ENCODE results near the gene CKS1B.

The CKS1B gene

DNA sequence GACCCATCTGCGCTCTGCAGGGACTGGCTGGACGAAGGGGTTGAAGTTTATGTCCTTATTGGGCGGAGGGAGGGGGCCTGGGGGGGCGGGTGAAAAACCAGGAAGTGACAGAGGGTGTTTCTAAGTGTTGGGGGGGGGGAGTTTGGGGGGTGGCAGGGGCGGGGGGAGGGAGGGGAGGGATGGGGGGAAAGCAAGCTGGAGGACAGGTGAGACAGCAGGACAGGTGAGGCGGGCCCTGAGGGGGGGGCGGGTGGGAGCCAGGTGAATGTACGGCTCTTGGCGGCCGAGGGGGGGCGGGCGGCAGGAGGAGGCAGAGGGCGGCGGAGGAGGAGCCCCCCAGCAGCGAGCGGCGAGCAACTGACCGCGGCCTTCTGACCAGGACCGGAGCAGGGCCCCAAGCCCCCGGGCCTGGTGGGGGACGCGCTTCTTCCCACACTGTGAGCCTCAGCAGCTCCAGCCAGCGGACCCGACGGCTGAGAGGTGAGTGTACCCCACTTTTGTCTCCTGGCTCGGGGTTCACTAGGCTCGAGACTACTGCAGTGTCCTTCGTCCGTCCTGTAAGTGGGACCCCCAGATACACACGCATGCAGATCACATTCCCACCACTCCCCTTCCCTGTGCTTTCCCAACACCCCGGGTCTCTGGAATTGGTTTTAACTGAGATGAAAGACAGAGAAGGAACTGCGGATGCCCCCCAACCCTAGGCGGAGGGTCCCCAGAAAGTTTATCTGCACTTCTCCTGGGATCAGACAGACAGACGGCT lies 28.2 kb downstream of the CKS1B start, which contains the start of gene ZBTB7B:
TSS of gene ZBTB7B (plus strand) at position 339 of the 763 bp plus-strand sequence. CDS start 11,859 bp downstream, outside the sequence.
- DNase-seq (ENCODE audit: low read depth in 2 of 2), result no peak

DNA sequence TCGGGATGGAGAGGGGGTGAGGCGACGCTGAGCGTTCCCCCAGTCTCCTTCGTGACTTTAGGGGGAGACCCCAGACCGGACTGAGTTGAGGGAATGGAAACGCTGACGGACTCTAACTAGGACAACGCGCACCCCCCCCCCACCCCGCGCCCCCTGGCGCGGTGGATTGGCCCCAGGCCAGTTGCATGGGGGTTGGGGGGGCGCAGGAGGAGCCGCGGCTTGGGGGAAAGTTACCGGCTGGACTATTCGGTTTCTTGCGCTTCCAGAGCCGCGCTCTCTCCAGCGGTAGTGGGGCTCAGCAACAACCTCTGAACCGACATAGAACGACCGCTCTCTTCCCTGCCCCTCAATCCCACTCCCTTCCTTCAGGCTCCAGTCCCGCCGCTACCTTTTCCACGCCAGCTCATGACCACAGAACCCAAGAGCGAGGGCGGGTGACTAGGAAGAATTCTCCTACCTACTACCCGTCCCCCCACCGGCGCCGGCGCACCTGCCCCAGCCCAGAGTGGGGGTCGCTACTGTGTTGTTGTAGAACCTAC lies 28.8 kb downstream of the CKS1B start:
- no peak for DNase-seq (ENCODE audit: low read depth in 2 of 2)

DNA sequence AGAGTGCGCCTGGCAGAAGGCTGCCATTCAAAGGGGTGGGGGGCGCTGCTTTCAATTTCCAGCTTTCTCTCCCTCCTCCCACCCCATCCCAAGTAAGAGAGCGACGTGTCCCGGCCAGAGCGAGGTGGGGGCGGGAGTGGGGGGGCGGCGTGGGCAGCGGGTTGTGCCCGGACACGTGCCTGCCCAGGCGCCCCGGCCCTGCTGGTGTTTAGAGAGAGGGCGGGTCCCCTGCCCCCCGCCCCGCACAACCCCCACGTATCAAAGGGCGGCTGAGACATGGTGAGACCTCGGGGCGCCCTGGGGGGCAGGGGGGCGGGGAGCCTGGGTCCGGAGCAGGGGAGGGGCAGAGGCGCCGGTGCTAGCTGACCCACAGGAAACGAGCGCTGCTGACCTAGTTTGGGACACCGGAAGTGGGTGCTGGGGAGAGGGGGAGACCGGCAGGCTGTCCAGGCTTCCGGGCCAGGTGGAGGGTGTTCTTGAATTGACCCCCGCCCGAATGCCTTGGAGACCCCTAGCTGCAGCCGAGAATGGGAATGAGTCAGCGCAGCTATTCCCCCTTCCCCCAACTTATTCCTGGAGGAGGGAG lies 29.4 kb downstream of the CKS1B start:
- no peak for DNase-seq (ENCODE audit: low read depth in 2 of 2)

DNA sequence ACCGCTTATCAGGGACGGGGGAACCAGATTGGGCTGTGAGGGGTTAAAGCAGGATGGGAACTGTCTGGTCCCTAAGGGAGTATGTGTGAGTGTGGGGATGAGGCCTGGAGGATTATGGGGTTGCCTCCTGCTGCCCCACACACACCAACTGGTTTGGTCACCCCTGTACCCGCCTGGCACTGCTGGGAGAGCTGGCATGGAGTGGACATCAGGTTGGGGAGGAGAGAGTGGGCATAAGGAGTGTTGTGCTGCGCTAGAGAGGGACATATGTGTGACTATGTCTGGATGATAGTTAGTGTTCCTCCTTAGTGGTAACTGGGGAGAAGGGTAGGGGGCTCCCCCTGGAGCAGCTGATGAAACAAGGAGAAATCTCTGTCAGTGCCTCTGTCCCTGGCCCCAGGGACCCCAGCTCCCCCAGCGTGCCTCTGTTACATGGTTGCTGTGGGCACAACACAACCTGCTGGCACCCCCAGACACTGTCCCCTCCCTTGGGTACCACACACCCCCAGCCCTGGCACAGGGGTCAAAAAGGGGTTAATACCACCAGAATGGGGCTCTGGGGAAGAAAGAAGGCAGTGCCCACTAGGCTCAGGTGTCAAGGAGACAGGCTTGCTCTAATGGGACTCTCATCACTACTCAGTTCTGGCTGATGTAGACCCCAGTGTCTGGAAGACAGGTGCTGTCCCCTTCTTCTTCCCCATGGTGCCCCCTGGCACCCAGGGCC lies 30.0 kb downstream of the CKS1B start:
- DNase-seq (ENCODE audit: low read depth in 2 of 2), result no peak

DNA sequence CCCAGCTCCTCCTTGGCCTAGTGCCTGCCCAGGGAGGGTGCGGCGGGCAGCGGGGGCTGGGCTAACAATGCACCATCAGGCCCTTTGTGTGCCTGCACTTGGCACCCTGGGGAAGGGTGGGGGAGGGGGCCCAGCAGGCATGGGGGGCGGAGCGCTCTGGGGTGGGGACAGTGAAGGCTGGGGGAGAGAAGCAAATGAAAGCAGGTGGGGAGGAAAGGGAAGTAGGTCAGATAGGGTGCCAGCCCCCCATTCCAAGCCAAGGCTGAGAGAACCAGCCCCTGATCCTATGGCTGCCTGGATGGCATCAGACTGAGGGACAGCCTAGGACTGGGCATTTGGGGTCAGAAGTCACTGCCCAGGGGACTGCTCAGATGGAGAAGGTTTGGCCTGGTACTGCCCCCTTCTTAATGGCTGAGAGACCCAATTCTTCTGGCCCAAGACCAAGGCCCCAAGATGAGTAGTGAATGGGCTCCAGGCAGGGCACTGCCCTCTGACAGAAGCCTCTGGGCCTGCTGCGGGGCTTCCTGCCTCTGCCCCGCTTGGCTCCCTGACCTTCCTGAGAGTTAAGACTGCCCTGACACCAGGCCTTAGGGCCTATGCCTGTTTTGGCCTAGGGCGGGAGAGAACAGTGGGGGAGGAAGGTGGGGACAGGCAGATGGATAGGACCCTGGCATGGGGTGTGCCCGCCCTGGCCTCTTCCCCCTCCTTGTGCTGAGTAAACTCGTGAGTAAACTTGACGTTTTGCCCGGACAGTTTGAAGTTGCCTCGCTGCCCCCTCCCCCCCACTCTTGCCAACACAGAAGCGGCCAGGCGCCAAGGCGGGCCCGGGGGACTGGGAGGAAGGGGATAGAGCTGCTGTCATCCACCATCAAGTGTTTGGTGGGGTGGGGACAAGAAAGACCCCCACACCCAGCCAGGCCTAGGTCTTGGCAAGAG lies 30.9 kb downstream of the CKS1B start:
- DNase-seq (ENCODE audit: low read depth in 2 of 2), result no peak

DNA sequence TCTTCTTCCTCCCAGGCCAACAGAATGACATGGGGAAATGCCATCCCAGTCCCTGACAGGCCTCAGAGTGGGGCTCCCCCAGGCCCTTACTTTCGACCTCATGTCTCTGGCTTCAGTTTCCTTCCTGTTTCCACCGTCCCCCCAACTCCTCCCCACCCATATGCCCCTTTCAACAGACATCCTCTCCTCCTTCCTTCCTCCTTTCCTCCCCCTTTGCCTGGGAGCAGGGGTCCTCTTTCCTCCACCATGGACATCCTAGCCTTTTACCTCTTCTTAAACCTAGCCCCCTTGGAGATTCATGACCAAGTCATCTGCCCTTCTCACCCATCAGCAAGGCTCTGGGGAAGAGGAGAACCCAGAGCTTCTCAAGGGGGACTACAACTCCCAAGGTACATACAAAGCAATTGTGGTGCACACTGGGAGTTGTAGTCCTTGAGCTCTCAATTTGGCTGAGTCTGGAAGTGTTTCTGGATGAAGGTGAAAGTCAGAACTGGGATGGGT lies 32.2 kb downstream of the CKS1B start:
- no peak for DNase-seq (ENCODE audit: low read depth in 2 of 2)

DNA sequence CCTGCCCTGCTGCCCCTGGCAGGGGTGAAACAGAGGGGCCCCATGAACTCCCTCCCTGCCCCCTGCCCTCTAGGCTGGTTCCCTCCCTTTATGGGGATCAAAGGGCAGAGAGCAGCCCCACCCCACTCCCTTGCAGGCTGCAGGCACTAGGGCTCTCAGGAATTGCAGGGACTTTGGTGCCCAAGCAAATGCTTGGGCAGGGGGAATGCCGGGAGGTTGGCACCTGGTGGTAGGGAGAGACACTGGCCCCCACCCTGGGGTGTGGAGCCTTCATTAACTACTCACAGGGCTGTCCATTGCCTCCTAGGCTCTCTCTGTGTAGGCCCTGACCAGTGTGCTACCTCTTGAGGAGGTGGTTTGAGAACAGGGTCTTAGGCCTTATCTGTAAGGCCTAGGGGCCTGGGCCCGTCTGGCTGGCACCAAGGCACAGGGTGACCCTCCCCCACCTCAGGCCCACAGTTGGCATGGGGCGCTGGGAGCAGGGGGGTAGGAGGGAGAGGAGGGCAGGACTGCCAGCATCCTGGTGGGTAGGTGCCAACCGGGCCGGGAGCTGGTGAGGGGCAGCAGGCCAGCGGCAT lies 32.9 kb downstream of the CKS1B start:
- no peak for DNase-seq (ENCODE audit: low read depth in 2 of 2)

DNA sequence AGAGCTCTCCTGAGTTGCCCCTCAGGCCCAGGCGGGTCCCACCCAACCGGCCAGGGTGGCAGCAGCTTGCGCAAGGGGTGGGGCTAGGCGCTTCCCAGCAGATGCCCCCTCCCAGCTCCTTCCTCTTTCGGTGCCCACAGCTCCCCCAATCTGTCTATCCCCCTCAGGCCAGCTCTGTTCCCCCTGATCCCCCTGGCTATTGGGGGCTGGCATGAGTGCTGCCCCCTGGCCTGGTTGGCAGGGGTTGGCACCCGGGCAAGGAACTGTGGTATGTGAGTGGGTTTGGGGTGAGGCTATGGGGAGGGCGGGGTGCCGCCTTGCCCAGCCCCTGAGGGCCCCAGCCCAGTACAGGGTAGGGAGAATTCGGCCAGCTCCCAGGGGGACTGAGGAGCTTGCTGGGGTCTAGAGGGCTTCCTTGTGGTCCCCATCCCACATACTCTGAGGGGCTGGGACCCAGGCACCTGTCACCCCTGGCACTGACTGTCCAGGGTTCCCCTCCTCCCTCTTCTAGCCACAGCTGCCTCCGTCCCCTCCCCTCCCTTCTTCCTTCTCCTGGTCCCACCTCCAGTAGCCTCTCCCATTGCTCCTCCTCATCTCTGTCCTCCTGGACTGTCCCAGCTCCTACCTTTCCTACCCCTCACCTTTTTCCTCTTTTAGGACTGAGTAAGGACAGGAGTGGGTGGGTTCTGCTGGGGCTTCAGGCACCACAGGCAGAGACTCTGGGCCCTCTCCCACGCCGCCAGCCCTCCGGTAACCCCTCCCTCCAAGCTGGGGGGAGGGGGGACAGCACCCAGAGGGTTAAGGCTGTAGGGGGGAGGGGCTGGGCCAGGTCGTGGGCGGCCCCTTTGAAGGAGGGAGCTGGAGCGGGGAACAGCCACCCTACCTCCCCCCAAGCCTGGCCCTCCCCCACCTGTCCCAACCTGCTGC lies 33.8 kb downstream of the CKS1B start:
- peak; percentile 58 to 89 for DNase-seq (ENCODE audit: low read depth in 2 of 2)

DNA sequence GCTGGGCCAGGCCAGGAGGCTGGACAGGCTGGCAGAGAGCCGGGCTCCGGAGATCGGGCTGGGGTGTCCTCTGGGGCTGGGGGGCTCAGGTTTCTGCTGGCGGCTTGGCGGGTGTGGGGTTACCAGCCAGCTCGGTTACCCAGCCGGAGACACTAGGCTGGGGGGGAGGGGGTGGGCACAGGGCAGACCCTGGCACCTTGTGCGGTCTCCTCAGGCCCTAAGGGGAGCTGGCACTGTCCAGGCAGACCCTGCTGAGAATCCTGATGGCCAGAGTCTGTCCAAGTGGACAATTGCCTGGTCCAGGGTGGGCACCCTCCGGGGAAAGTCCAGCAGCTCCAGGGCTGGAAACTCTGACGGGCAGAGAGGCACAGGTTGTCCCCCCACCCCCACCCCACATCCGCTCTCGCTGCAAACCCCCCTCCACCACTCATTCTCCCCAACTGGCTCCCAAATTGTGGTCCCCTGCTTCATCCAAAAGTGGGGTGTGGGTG lies 34.8 kb downstream of the CKS1B start:
- no peak for DNase-seq (ENCODE audit: low read depth in 2 of 2)

DNA sequence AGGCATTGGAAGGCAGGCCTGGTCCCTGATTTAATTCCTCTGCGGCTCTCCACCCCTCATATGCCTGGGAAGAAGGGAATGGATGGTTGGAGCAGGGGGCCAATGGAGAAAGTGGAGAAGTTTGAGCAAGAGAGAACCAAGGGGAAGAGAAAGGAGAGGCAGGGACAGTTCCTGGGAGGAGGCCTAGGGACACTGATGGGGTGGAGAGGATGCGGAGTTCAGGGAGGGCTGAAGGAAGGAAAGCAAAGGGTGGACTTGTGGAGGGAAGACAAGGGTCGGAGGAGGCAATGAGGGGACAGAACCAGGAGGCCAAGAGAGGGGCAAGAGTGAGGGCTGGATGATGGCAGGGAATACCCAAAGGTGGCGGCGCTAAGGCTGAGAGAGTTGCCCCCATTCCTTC lies 35.3 kb downstream of the CKS1B start:
- DNase-seq (ENCODE audit: low read depth in 2 of 2), result no peak

DNA sequence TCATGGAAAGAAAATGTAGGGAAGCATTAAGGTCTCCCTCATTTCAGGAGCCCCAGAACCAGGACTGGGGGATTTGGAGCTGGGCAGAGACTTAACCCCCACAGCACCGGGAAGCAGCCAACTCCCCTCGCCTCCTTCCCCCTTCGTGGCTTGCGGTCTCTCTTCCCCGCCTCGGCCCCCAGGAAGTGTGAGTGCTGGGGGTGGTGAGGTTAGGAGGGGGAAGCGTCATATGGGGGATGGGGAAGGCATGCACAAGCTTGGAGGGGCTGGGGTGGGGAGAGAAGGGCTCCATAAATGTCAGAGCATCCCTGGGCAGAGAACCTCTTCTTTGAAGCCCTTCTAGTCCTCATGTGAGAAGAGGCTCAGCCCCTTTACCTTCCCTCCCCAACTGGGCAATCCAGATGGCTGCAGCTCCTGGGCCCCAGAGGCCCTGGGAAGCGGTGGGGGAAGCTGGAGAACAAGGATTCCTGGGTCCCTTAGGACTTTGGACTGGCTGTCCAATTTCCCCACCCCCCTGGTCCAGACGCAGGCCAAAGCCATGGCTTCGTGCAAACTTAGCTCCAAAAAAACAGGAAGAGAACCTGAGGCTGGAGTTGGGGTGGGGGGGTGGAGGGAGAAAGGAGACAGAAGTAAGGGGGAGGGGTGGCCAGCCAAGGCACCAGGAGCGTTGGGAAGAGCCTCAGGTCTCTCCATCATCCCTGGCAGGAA lies 35.9 kb downstream of the CKS1B start:
- DNase-seq (ENCODE audit: low read depth in 2 of 2), result no peak

DNA sequence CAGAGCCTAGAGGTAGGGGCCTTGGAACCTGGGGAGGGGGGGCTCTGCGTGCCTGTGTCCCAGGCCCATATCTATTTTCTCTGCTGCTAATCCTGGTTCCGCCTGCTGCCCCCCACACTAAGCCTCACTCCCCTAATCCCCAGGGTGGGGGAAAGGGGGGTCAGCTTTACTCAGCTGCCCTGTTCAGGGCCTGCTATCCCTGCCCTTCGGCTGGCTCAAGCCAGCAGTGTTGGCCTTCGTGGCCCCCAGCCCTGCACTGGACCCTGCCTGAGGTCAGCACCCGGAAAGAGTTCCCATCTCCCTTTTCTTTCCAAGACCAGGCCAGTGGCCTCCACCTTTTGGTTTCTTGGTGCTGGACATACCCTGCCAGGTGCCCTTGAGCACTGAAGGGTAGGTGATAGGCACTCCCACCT lies 36.5 kb downstream of the CKS1B start:
- no peak for DNase-seq (ENCODE audit: low read depth in 2 of 2)

DNA sequence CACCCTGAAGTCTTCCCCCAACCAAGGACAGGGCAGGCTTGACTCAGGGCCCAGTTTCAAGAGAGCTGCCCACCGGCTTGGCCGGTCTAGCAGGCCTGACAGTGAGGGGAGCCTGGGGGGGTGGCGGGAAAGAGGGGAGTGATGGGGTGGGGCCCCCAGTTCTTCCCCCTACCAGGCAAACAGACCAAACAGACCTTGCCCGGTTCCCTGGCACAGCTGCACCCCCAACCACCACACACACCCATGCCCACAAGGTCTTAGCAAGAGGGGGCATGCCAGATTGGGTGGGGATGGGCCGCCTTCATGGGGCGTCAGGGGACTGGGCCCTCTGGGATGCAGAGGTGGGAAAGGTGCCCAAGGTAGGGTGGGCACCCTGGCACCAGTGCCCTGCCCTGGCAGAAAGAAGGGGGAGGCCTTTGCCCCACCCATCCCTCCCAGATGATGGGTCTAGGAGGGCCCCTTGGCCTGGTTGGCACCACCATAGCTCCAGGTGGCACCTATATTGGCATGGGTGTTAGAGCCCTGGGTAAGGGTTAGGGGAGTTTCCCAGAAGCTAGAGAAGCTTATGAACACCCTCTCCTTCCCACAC lies 37.0 kb downstream of the CKS1B start:
- DNase-seq (ENCODE audit: low read depth in 2 of 2), result no peak

DNA sequence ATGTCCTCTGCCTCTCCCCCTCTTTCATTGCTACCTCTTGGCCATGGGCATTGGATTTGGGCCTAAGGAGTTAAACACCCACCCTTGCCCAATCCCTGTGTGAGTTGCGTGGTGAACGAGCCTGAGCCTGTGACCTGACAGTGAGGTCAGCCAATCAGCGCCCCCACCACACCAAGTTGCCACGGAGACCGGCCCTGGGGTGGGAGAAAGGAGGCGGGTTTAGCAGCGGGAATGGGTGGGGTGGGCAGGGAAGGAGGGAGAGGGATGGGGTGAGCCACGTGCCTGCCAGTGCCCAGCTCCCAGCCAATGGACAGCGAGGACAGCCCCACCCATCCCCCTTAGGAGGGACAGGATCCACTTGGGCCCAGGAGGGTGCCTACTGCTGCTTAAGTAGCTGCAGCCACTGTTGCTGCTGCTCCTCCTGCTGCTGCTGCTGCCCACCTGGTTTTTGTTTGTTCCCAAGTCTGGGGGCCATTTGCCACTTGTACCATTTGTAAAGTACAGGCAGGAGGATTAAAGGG lies 37.6 kb downstream of the CKS1B start:
- DNase-seq (ENCODE audit: low read depth in 2 of 2), result no peak

DNA sequence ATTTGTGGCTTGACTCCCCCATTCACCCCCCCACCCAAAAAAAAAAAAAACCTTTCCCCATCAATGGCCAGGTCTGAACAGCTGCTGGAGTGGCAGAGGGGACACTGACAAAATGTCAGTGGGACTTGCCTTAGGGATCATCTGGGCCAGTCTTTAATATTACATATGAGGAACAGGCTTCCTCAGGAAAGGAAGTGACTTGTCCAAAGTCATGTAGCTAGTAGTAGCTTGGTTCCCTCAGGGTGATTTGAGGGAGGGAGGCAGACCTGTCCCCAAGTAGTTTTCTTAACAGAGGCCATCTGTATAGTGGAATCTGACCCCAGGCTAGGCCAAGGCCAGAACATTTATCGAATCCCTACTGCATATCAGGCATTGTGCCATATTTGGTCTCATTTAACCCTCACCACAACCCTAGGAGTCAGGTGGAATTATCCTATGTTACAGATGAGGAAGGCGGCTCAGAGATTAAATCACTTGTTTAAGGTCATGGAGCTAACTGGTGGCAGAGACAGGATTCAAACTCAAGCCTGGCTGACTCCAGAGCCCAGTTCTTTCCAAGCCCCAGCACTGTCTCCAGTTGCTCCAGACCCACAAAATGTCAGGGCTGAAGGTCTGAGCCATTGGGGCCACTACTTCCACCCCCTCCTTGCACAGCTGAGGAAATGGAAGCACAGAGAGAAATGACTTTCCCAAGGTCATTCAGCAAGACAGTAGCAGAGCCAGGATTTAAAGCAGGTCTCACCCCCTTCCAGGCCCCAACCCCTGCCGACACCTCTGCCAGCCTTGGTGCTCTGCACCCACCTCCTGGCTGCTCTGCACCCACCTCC lies 38.5 kb downstream of the CKS1B start:
- DNase-seq (ENCODE audit: low read depth in 2 of 2), result no peak

DNA sequence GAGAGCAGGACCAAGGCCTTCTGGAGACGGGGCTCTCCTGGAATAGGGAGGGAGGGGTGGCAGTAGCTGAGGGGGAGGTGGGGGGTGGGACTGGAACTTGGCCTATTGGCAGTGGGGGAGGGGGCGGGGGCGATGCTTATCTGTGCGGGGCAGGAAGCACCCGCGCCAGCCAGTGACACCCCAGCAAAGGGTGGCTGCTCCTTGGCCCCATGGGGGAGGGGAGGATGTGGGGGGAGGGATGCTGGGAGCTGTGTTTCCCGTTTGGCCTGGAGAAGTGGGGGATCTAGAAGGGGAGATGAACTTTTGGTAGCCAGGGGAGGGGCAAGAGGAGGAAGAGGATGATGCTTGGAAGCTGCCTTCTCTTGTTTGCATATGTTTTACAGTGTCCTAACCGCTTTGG lies 39.2 kb downstream of the CKS1B start:
- DNase-seq (ENCODE audit: low read depth in 2 of 2), result no peak

DNA sequence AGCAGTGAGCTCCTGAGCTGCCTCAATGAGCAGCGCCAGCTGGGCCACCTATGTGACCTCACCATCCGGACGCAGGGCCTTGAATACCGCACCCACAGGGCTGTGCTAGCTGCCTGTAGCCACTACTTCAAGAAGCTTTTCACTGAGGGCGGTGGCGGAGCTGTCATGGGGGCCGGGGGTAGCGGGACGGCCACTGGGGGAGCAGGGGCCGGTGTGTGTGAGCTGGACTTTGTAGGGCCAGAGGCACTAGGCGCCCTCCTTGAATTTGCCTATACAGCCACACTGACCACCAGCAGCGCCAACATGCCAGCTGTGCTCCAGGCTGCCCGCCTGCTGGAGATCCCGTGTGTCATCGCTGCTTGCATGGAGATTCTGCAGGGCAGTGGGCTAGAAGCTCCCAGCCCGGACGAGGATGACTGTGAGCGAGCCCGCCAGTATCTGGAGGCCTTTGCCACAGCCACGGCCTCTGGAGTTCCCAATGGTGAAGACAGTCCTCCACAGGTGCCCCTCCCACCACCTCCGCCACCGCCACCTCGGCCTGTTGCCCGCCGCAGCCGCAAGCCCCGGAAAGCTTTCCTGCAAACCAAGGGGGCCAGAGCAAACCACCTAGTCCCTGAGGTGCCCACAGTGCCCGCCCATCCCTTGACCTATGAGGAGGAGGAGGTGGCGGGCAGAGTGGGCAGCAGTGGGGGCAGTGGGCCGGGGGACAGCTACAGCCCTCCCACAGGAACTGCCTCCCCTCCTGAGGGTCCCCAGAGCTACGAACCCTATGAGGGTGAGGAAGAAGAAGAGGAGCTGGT lies 40.4 kb downstream of the CKS1B start:
- DNase-seq (ENCODE audit: low read depth in 2 of 2), result no peak

Measured in activated CD4-positive, alpha-beta T cell treated with anti-CD3 and anti-CD28 coated beads for 24 hours (primary cell).